Neural cell (in vitro differentiated cells): ENCODE results near the gene HABP4.

ENCODE experiments used
- EP300 ChIP-seq: fragments of 450-650 bp; conservative IDR thresholded peaks from 2 replicates; pipeline ENCODE4 v1.6.1; 2014; ENCODE audit warnings: antibody characterized with exemption, mild to moderate bottlenecking, moderate library complexity; ENCODE audit not compliant: poor library complexity, severe bottlenecking
- EZH2 ChIP-seq: fragments of 200-600, 300-800 bp; shearing (Covaris generic), sonication (generic); IDR thresholded peaks from 2 replicates; pipeline ENCODE4 v1.6.1; 2014; ENCODE audit warnings: antibody characterized with exemption, low read length, borderline replicate concordance, mild to moderate bottlenecking; ENCODE audit not compliant: insufficient read depth, poor library complexity, severe bottlenecking
- SMC3 ChIP-seq: fragments of 450-650 bp; conservative IDR thresholded peaks from 2 replicates; pipeline ENCODE4 v1.6.1; 2014; ENCODE audit warnings: antibody characterized with exemption, mild to moderate bottlenecking, moderate library complexity; ENCODE audit not compliant: poor library complexity
- TAF1 ChIP-seq: IDR thresholded peaks from 2 replicates; pipeline ENCODE4 v1.6.1; 2012; ENCODE audit warnings: low read depth
- TF ChIP-seq, protein P1 (sequence below): fragments of 450-650 bp; IDR thresholded peaks from 2 replicates; pipeline ENCODE4 v1.5.1; 2014; ENCODE audit warnings: antibody characterized with exemption, mild to moderate bottlenecking, moderate library complexity; ENCODE audit not compliant: poor library complexity, severe bottlenecking

GRCh38 chr9:96494215-96494800 is 44.3 kb downstream of the HABP4 start:
- TF ChIP-seq, protein P1, sequence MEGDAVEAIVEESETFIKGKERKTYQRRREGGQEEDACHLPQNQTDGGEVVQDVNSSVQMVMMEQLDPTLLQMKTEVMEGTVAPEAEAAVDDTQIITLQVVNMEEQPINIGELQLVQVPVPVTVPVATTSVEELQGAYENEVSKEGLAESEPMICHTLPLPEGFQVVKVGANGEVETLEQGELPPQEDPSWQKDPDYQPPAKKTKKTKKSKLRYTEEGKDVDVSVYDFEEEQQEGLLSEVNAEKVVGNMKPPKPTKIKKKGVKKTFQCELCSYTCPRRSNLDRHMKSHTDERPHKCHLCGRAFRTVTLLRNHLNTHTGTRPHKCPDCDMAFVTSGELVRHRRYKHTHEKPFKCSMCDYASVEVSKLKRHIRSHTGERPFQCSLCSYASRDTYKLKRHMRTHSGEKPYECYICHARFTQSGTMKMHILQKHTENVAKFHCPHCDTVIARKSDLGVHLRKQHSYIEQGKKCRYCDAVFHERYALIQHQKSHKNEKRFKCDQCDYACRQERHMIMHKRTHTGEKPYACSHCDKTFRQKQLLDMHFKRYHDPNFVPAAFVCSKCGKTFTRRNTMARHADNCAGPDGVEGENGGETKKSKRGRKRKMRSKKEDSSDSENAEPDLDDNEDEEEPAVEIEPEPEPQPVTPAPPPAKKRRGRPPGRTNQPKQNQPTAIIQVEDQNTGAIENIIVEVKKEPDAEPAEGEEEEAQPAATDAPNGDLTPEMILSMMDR: no peak
- TF ChIP-seq TAF1 (no peak), EZH2 (no peak), SMC3 (no peak), EP300 (no peak)
